Suprapubic skin (tissue), 4 donors: Measurements from ENCODE around the gene B3GALNT1.

ENCODE experiments used
- EP300 ChIP-seq: sonication (generic); formaldehyde crosslinking; IDR thresholded peaks from one replicate; pipeline ENCODE4 v1.6.1; 2017; ENCODE audit warnings: antibody characterized with exemption
- POLR2A ChIP-seq, 2 donors: fragments of 450-650 bp; IDR thresholded peaks; one replicate each; pipeline ENCODE4 v1.6.1; 2017; ENCODE audit warnings: antibody characterized with exemption in 2 of 2, mild to moderate bottlenecking in 2 of 2, moderate library complexity in 2 of 2
- POLR2AphosphoS5 ChIP-seq, 3 donors: sonication (generic); formaldehyde crosslinking; IDR thresholded peaks; one replicate each; pipeline ENCODE4 v1.6.1; 2017; ENCODE audit warnings: antibody characterized with exemption in 3 of 3

GRCh38 chr3:161150001-161150525 lies 44.9 kb upstream of the B3GALNT1 start:
- no peak for TF ChIP-seq POLR2AphosphoS5 (IDR thresholded peaks at IDR 0.05)
- no peak for TF ChIP-seq EP300
- TF ChIP-seq POLR2A (IDR thresholded peaks at IDR 0.05): no peak
